Measurements from ENCODE around the gene LPIN1.

The LPIN1 gene, protein sequence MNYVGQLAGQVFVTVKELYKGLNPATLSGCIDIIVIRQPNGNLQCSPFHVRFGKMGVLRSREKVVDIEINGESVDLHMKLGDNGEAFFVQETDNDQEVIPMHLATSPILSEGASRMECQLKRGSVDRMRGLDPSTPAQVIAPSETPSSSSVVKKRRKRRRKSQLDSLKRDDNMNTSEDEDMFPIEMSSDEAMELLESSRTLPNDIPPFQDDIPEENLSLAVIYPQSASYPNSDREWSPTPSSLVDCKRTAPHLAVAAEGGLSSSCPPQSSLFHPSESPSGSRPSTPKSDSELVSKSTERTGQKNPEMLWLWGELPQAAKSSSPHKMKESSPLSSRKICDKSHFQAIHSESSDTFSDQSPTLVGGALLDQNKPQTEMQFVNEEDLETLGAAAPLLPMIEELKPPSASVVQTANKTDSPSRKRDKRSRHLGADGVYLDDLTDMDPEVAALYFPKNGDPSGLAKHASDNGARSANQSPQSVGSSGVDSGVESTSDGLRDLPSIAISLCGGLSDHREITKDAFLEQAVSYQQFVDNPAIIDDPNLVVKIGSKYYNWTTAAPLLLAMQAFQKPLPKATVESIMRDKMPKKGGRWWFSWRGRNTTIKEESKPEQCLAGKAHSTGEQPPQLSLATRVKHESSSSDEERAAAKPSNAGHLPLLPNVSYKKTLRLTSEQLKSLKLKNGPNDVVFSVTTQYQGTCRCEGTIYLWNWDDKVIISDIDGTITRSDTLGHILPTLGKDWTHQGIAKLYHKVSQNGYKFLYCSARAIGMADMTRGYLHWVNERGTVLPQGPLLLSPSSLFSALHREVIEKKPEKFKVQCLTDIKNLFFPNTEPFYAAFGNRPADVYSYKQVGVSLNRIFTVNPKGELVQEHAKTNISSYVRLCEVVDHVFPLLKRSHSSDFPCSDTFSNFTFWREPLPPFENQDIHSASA

DNA sequence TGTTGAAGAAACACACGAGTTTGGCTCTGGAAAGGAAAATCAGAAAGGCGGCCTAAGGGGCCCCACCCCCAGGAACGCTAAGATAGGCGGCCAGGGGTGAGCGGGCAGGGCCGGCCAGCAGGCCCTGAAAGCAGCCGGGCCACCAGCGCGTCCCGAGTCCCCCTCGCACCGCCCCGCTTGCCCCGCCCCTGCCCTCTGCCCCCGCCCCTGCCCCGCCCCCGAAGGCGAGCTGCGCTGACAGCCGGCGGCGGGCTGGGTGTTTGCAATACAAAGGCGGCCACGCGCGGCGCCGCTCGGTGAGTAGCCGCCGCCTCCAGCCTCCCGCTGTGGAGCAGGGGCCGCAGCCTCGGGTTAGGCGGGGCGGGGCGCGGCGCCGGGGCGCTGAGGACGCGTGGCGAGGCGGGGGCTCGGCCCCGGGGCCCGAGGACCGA is at the start of gene LPIN1:
TSS of gene LPIN1 (plus strand) at position 257 of the 431 bp plus-strand sequence. CDS start 18,910 bp downstream, outside the sequence.
- DNase-seq (ENCODE audit: low read depth in 4 of 4, low spot score in 1 of 4), result peak; percentile 75 to 84 (median 79)

DNA sequence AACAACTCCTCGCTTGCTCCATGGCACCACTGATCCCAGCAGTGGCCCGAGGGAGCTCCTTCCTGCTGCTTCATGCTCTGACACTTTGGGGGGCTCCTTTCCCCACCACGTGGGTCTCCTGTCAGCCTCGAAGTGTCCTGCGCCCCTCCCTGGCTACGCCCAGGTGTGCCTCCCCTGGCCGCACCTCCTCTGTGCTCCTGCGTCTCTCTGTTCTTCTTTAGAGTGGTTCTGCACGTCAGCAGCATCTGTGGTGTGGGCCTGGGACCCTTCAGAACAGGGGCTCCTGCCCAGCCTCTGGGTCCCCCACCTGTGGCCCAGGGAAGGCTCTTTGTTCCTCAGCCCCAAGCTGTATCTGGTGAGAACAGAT is 49.7 kb upstream of the LPIN1 start:
- no peak for DNase-seq (ENCODE audit: low read depth in 4 of 4, low spot score in 1 of 4)

DNA sequence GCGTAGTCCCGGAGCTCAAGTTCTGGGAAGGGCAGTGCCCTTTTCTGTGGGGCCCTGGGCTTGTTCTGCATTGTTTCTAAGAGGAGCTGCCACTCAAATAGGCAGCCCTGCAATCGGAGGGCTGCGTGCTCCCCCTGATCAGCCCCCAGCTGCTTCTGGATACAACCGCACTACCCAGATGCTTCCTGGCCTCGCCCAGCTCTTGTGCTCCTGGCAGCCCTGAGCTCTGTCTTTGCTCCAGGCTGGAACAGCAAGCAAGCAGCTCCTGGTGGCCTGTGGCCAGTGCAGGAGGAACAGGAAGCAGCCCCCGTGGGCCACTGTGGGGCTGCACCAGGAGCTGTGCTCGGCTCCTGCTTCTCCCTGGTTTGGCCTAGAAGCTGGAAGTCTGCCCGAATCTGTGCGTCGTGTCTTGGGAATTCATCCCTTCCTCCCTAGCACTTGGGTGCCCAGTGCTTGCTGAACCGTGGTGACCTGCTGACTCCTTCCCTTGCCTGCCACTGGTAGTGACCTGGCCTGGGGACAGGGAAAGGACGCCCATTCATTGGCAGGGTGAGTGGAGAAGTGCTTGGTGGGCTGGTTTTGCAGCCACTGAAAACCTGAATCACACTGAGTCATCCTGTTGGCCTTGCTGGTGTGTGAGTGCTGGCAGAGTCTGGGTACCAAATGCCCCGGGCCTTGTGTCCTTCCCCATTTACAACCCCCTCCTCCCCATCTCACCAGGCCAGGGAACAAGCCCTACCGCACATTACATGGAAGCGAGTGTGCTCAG is 49.1 kb upstream of the LPIN1 start:
- no peak for DNase-seq (ENCODE audit: low read depth in 4 of 4, low spot score in 1 of 4)

DNA sequence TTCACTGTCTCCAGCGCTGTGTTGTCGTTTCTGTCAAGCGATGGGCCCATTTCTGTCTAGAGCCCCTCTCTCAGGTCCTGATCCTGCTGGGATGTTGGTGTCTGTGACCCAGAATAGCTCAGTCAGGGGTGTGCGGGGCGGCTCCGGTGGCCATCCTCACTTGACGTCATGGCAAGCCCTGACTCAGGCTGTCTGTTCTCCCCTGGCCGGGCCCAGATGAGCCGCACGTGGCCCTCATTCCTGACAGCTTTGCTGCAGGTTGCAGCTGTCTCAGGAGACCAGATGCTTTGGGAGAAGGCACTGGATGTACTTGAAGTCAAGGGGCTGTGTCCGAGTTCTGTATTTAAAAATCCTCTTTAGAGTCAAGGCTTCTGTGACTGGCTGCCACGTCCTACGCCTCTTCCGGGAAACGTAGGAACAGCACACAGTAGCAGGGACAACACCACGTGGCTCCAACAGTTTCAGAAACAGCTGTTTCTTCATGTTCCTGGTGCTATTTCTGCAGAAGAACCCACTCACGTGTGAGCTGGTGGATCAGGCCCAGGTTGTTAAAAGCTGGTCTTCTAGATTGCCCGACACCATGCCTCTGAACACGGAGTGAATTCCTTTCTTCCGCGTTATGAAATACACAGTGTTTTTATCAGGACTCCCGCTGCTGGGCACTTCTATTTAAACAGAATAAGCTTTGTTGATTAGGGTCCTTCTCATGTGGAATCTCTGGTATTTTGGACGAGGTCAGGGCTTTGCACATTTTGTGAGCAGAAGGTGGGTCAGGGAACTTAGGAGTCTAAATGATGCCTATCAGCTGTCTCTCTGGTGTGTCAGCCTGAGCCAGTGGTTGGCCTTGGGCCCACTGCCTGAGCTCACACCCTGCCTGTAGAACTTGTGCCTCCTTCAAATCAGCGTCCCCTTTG is 48.2 kb upstream of the LPIN1 start:
- DNase-seq (ENCODE audit: low read depth in 4 of 4, low spot score in 1 of 4), result no peak

DNA sequence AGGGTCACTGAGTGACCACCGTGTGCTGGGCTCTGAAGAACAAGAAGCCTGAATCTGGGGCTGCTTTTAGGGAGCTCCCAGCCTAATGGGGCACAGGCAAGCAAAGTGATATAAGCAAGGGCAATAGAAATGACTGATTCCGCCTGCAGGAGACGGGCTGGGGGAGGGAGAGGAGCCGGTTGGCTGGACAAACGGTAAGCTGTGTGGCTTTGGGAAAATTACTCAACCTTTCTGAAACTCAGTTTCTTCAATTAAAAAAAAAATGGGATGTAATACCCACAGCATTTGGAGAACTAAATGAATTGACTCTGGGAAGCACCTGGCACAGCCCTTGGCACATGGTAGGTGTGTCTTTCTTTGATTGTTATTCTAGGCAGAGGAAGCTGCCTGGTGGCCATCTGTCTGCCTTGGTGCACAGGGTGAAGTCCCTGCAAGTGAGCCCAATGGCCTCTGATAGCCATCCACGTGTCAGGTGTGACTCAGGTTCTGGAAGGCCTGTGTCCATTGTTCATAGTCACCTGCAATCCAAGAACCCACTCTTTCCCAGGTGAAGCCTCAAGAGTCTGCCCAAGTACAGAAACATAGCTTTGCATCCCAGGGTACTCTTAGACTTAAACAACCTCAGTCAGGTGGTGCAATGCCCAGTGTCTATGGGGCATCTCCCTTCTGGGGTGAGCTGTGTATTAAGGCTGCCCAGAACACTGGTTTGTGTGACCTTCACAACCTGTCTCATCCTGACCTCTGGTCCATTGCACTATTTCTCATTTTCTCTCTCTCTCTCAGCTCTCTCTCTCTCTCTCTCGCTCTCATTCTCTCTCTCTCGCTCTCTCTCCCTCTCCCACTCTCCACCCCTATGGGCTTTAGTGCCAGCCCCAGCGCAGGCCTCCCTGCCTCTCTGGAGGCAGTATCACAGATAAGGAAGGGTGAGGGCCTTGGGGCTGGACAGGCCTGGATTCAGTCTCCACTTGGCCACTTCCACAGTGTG is 46.5 kb upstream of the LPIN1 start:
- DNase-seq (ENCODE audit: low read depth in 4 of 4, low spot score in 1 of 4), result no peak

DNA sequence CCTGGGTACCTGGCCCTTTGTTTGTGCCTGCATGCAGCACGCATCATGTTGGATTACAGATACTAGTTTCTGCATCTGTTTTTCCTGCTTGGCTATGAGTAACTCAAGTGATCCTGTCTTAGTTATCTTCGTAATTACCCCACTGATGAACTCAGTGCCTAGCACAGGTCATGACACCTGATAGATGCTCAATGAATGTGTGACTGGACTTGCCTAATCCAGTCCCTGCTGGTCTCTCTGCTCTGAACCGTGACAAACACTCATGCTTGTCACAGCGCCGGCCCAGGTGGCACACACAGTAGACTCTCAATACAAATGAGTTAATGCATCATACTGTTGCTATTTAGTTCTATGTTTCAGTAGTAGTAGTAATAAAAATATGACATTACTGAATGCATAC is 45.2 kb upstream of the LPIN1 start:
- no peak for DNase-seq (ENCODE audit: low read depth in 4 of 4, low spot score in 1 of 4)

DNA sequence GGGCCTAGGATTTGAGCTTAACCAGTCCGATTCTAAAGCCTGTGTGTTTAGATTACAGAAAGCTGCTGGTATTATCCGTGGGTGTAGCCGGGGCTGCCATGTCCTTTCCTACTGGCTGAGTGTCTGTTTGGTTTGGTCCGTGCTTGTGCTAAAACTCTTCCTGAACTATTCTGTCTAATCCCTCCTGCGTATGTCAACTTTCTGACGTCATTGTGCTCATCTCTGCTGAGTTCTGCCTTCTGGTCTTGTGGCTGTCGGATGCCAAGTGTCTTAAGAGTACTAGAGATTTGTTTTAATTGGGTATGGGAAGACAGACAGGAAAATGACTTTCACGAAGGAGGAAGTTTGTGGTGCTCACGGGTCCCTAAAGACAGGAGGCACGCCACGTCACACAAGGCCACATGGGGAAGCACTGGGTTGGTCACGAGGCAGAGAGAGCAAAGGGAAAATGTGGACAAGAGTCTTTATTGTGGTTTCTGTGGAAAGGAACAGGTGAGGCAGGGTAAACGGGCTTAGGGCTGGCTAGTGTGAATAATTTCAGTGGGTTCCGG is 44.6 kb upstream of the LPIN1 start:
- DNase-seq (ENCODE audit: low read depth in 4 of 4, low spot score in 1 of 4), result no peak

DNA sequence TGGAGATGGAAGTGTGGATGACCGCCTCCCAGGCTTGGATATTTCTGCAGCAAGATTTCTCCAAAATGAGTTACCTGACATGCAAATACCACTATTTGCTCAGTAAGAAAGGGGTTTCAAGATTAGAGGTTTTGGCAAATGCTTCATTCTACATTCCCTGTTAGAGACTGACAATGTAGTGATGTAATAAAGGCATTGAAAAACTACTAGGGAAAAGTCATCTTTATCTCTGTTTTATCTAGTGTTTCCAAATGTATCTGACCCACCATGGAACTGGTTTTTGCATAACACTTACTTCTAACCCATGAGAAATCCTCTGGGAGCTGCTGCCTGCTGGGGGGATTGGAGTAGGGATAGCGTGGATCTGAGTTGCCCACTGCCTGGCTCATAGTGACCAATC is 43.5 kb upstream of the LPIN1 start:
- DNase-seq (ENCODE audit: low read depth in 4 of 4, low spot score in 1 of 4), result no peak

DNA sequence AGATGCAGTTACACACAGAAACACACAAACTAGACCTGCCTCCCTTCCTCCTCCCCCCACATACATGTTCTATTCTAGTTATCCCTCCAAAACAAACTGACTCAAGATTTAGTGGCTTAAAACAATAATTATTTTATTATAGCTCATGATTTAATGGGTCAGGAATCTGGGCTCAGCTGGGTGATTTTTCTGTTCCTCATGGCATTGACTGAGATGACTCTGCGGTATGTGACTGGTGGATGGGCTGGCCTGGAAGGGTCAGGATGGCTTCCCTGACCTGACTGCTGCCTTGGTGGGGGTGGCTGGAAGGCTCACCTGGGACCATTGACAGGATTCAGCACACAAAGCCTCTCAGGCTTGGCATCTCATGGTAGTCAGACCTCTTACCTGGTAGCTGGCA is 42.7 kb upstream of the LPIN1 start:
- DNase-seq (ENCODE audit: low read depth in 4 of 4, low spot score in 1 of 4), result no peak

DNA sequence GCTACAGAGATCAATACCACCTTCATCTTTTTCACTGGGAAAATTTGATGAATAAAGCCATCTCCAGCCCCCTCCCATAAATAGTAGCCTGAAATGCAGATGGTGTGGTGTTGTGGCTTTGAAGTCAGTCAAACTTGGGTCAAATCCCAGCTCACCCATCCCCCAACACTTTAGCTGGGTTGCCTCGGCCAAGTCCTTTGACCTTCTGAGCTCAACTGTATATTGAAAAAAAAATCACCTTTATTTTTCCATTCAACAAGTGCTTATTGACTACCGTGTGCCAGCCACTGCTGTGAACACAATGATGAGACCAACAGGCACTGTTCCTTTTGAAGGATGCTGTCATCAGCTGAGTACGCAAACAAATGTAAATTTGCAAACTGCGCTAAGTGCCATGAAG is 41.4 kb upstream of the LPIN1 start:
- no peak for DNase-seq (ENCODE audit: low read depth in 4 of 4, low spot score in 1 of 4)

DNA sequence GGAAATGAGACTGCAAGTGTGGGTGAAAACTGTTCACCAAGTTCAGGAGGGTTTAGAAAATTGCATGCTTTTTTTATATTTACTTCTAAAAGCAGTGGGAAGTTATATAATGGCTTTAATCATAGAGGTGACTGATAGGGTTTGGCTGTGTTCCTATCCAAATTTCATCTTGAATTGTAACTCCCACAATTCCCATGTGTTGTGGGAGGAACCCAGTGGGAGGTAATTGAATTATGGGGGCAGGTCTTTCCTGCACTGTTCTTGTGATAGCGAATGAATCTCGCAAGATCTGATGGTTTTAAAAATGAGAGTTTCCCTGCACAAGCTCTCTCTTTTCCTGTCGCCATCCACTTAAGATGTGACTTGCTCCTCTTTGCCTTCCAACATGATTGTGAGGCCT is 40.7 kb upstream of the LPIN1 start:
- DNase-seq (ENCODE audit: low read depth in 4 of 4, low spot score in 1 of 4), result no peak

DNA sequence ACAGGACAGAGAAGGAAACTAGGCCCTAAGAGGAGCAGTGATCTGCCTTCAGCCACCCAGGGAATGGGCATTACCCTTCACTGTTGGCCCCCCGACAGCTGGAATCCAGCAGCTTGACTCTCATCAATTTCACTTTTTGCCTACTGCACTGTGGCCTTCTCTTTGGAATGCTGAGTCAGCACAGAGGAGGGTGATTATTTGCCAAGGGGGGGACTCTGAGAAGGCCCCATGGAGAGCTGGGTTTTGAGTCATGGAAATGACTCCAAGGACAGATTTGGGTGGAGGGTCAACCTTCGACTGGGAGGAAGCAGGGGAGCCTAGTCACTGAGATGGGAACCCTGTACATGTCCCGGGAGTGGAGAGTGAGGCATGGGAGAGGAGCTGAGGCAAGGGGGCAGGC is 38.3 kb upstream of the LPIN1 start:
- no peak for DNase-seq (ENCODE audit: low read depth in 4 of 4, low spot score in 1 of 4)

DNA sequence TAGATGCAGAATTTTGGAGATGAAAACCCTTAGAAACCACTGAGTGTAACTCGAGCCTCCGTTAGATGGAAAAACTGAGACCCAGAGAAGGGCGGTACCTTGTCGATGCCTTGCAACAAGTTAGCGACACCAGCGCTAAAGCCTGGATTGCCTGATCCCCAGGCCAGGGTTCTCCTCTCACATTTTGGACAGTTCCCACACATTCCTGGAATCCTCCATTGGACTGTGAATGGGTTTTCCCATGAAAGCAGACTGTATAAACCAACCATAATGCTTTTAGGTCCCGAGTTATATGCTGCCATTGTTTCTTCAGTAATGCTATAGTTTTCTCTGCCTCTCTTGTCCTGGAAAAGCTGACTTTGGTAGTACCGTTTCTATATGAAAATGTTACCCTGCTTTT is 37.1 kb upstream of the LPIN1 start:
- no peak for DNase-seq (ENCODE audit: low read depth in 4 of 4, low spot score in 1 of 4)

DNA sequence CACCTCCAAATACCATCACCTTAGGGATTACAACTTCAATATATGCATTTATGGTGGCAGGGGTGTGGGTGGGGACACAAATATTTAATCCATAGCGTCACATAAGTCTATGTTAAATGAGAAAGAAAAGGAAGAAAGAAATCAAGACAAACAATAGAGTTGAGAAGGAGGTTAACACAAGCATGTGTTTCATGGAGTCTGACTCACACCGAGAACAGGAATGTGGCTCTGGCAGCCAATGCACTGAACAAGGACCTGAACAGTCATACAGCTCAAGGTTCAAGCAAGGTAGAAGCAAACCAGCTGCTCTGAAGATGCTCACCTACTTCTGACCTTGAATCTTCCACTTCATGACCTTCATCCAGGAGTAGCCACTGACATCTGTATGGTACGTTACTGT is 36.2 kb upstream of the LPIN1 start:
- DNase-seq (ENCODE audit: low read depth in 4 of 4, low spot score in 1 of 4), result no peak

DNA sequence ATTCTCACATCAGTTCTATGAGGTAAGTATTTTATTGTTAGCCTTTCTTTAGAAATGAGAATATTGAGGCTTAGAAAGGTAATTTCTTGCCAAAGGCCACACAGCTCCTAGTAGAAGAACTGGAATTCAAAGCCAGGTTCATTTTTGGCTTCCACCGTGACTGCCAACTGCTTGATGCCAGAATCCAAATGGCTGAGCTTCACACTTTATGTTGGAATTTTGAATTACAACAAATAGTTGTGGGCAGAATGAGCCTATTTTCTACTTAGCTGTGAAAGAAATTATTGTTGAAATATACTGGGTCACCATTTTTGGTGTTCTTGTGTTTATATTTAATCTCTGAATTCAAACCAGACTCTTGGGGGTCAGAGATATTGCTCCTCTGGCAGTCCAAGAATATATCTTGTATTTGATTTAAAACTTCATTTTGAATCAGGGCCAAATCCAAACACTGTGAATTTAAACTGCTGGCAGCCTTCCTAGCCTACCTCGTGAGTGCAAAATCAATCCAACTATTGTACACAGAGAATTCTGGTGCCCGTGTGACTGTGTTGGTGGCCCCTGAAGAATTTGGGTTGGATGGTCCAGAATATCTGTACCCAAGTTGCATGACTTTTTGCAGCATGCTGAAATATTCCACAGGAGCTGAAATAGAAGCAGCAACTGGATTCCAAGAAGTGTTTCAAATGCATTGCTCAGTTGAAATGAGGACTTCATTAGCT is 35.6 kb upstream of the LPIN1 start:
- DNase-seq (ENCODE audit: low read depth in 4 of 4, low spot score in 1 of 4), result no peak

DNA sequence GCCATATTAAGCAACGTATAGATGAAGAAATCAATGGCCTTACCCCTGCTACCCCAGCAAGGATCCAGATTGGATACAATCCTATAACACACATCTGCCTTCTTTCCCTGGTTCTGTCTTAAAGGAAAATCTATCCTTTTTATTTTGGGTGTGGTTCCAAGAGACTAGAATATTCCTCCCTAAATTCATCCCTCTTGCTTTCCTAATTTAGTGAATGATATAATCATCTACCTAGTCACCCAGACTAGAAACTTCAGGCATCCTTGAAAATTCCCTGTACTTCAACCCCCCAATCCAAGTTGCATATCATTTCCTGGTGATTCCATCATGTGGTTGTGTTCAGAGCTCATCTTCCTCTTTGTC is 35.1 kb upstream of the LPIN1 start:
- no peak for DNase-seq (ENCODE audit: low read depth in 4 of 4, low spot score in 1 of 4)

DNA sequence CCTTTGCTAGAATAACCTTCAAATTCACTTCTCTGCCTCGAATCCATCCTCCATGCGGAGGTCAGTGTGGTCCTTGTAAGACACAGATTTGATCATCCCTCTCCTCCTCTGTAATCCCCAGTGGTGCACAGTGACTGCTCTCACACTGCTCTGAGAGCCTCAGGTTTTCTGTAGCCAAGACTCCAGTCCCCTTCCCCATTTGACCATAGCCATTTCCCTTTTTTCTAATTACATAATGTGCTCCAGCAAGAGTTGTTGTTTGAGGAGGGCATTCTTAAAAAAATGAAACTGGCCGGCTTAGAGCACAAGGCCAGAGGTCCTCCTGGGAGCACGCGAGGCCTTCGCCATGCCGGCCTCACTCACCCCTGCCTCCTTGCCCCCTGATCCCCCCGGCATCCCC is 34.7 kb upstream of the LPIN1 start:
- no peak for DNase-seq (ENCODE audit: low read depth in 4 of 4, low spot score in 1 of 4)

DNA sequence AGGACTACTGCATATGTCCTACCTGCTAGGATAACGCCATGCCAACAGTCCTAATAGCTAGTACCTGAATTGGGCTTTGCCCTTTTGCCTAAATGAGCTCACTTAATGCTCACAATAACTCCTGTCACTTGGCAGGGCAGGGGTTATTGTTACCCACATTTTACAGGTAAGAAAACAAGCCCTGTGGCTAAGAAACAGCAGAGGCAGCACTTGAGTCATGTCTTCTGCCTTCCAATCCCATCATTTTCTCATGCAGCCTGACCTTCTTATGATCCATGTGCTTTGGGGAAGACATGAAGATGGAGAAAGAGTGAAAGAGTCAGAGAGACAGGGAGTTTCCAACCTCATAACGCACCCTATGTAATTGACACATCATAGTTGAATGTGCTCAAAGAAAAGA is 33.6 kb upstream of the LPIN1 start:
- DNase-seq (ENCODE audit: low read depth in 4 of 4, low spot score in 1 of 4), result no peak

All from stimulated activated CD4-positive, alpha-beta T cell treated with anti-CD3 and anti-CD28 coated beads, Interleukin-1b, Interleukin-23, amount 100 ng/mL, for 24 hours (primary cell).